ENCODE measurements around the gene EIF4G1. TPM values are rescaled to one million over a fixed set of nuclear protein-coding genes. Genes with fewer than 3 reads are reported as not detected.

EIF4G1 gene
- total RNA-seq, 1 donor, result 234 TPM

GRCh38 chr3:184354121-184354728 lies 39.8 kb downstream of the EIF4G1 start:
- no peak overlapping the region for H3K4me3 ChIP-seq (ENCODE audit: low read depth, low read length)
- no peak for DNase-seq (ENCODE audit: low read depth)
- TF ChIP-seq, protein P1, sequence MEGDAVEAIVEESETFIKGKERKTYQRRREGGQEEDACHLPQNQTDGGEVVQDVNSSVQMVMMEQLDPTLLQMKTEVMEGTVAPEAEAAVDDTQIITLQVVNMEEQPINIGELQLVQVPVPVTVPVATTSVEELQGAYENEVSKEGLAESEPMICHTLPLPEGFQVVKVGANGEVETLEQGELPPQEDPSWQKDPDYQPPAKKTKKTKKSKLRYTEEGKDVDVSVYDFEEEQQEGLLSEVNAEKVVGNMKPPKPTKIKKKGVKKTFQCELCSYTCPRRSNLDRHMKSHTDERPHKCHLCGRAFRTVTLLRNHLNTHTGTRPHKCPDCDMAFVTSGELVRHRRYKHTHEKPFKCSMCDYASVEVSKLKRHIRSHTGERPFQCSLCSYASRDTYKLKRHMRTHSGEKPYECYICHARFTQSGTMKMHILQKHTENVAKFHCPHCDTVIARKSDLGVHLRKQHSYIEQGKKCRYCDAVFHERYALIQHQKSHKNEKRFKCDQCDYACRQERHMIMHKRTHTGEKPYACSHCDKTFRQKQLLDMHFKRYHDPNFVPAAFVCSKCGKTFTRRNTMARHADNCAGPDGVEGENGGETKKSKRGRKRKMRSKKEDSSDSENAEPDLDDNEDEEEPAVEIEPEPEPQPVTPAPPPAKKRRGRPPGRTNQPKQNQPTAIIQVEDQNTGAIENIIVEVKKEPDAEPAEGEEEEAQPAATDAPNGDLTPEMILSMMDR (IDR thresholded peaks at IDR 0.05; ENCODE audit: insufficient read depth, low read length), result peak; percentile 85

GRCh38 chr3:184354754-184355153 lies 40.3 kb downstream of the EIF4G1 start:
- DNase-seq (ENCODE audit: low read depth), result no peak
- TF ChIP-seq, protein P1 (IDR thresholded peaks at IDR 0.05; ENCODE audit: insufficient read depth, low read length), result no peak

GRCh38 chr3:184355261-184356040 lies 41.0 kb downstream of the EIF4G1 start:
- TF ChIP-seq, protein P1 (IDR thresholded peaks at IDR 0.05; ENCODE audit: insufficient read depth, low read length), result no peak
- DNase-seq (ENCODE audit: low read depth), result no peak
- H3K4me3 ChIP-seq (ENCODE audit: low read depth, low read length), result no peak overlapping the region

More at GRCh38 chr3:184354754-184355153, 40.3 kb downstream of the EIF4G1 start:
- no peak overlapping the region for H3K4me3 ChIP-seq (ENCODE audit: low read depth, low read length)

DNA sequence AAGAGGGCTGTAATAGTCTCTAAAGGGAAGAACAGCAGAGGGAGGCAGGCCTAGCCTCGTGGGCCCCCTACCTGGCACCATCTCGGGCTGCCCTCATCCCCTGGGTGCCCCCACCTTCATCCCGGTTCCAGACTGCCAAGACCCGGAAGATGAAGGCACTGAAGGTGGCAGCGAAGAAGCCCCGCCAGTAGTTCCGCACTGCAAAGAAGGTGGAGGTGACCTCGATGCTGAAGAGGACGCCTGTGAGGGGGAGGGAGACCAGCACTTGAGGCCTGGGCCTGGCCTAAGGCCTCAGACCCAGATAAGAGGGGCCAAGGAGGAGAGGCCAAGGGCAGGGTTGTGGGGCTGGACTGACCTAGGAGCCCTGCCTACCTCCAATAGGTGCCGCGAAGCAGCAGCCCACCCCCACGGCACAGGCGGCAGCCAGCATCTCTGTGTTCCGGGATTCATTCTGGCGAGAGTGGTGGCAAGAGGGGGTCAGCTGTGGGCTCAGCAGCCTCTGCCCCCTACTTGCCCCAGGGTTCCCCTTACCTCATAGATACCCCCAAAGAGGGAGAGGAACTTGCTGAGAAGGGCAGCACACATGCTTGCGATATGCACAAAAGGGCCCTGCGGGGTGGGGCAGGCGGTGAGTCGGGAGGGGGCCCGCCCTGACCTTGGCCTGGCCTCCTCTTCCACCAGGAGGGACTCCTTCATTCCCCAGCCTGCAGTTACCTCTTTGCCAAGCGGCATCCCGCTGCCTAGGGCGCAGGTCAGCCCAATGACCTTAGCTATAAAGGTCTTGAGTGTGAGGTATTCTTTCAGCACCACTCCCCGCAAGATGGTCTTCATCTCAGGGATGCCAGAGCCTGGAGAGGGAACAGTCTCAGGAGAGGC lies 43.1 kb downstream of the EIF4G1 start:
- TF ChIP-seq, protein P1 (IDR thresholded peaks at IDR 0.05; ENCODE audit: insufficient read depth, low read length), result no peak
- no peak for DNase-seq (ENCODE audit: low read depth)

GRCh38 chr3:184358124-184358767 lies 43.8 kb downstream of the EIF4G1 start:
- DNase-seq (ENCODE audit: low read depth), result no peak
- TF ChIP-seq, protein P1 (IDR thresholded peaks at IDR 0.05; ENCODE audit: insufficient read depth, low read length), result no peak
- H3K4me3 ChIP-seq (ENCODE audit: low read depth, low read length), result no peak overlapping the region

More for the DNA sequence above, 43.1 kb downstream of the EIF4G1 start:
- H3K4me3 ChIP-seq (ENCODE audit: low read depth, low read length), result no peak overlapping the region

DNA sequence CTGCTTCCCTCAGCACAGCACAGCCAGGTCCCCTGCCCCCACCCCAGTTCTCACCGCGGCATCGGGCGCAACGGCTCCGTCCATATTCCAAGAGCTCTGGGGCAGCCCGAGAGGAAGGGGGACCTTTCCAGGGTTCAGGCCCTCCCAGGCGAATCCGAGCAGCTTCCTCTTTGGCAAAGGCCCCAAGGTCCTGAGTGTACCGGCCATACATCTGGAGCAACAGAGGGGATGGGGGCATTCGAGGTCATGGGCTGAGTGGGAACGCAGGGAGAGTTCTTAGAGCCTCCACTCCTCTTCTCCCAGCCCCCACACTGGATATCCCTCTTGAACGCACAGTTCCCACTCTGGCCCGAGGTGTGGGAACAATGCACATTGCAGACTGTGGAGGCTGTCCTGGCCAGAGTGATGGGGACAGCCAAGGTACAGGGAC lies 44.5 kb downstream of the EIF4G1 start:
- no peak for DNase-seq (ENCODE audit: low read depth)
- TF ChIP-seq, protein P1 (IDR thresholded peaks at IDR 0.05; ENCODE audit: insufficient read depth, low read length), result no peak

More for the DNA sequence above, 44.5 kb downstream of the EIF4G1 start:
- H3K4me3 ChIP-seq (ENCODE audit: low read depth, low read length), result no peak overlapping the region

All from fibroblast of the aortic adventitia (primary cell).